K562 (cell line): Measurements from ENCODE around the gene ARHGEF10L. TPM values are rescaled to one million over a fixed set of nuclear protein-coding genes. Genes with fewer than 3 reads are reported as not detected.

Experiments used
- CBX5 ChIP-seq: IDR thresholded peaks from 2 replicates; pipeline ENCODE4 v1.6.1; 2014; ENCODE audit warnings: low read depth, borderline replicate concordance
- CBX8 ChIP-seq: fragments of 200-600 bp; sonication (generic); IDR thresholded peaks from 2 replicates; pipeline ENCODE4 v1.6.1; 2012; ENCODE audit warnings: borderline replicate concordance, mixed run types, low read depth, mild to moderate bottlenecking, moderate library complexity, mixed read lengths, low read length, control low read depth, inconsistent platforms; ENCODE audit not compliant: poor library complexity, severe bottlenecking; ENCODE audit errors: extremely low read depth
- CHD2 ChIP-seq: IDR thresholded peaks from 2 replicates; pipeline ENCODE4 v1.6.1; 2011; ENCODE audit warnings: low read depth, low read length
- CXXC5 ChIP-seq: fragments of 250-450 bp; sonication (Bioruptor Pico); IDR thresholded peaks from 2 replicates; pipeline ENCODE4 v1.8.0; 2022; ENCODE audit warnings: inconsistent platforms, mild to moderate bottlenecking, moderate library complexity
- GATAD2A ChIP-seq: fragments of 450-650 bp; IDR thresholded peaks from 2 replicates; pipeline ENCODE4 v1.6.1; 2017
- KLF16 ChIP-seq: IDR thresholded peaks from 2 replicates; pipeline ENCODE4 v1.6.1; 2016; ENCODE audit warnings: antibody characterized with exemption
- NFE2 ChIP-seq: IDR thresholded peaks from 2 replicates; pipeline ENCODE4 v1.6.1; 2014; ENCODE audit warnings: antibody characterized with exemption, low read depth
- SMARCA5 ChIP-seq: fragments of 450-650 bp; IDR thresholded peaks from 2 replicates; pipeline ENCODE4 v1.6.1; 2016
- SMARCC2 ChIP-seq: fragments of 450-650 bp; IDR thresholded peaks from 2 replicates; pipeline ENCODE4 v1.6.1; 2017; ENCODE audit warnings: antibody characterized with exemption, moderate library complexity, mild to moderate bottlenecking, low read depth
- TCF7 ChIP-seq: sonication (generic); IDR thresholded peaks from 2 replicates; pipeline ENCODE4 v1.6.1; 2016; ENCODE audit warnings: antibody characterized with exemption, borderline replicate concordance
- ZFP1 ChIP-seq: fragments of 450-650 bp; formaldehyde crosslinking; IDR thresholded peaks from 2 replicates; pipeline ENCODE4 v1.4.0; 2020; ENCODE audit warnings: mild to moderate bottlenecking, mixed read lengths
- polyA plus RNA-seq, 8 experiments: library from polyadenylated mRNA; depleted of rRNA in 4 of 8; stranded (reverse) in 5 of 8; unstranded in 3 of 8; fragments of >200 nt; fragmentation: Nextera tagmentation in 2 of 8; fragmentation: Illumina TruSeq in 1 of 8; extraction: Ambion mirVana in 2 of 8; extraction: Trizol in 1 of 8; gene quantifications; 2 replicates each; pipeline versions ENCODE4 v1.2.1 to v1.2.3, GENCODE V29; 2011 to 2014; ENCODE audit warnings: inconsistent platforms in 1 of 8, missing spikeins in 1 of 8
- total RNA-seq, 7 experiments: library from RNA; depleted of rRNA in 6 of 7; stranded (reverse); fragments of >200 nt in 6 of 7; fragmentation: Illumina TruSeq in 2 of 7; extraction: Trizol in 2 of 7; gene quantifications; 2 replicates each; pipeline versions ENCODE4 v1.2.1 to v1.2.3, GENCODE V29; 2011 to 2021; ENCODE audit warnings: low replicate concordance in 1 of 7
- TF ChIP-seq, protein P1 (sequence below): fragments of 250-450 bp; sonication (Bioruptor Pico); IDR thresholded peaks from 2 replicates; pipeline ENCODE4 v1.5.0; 2021
- TF ChIP-seq, protein P2 (sequence below): sonication (generic); formaldehyde crosslinking; IDR thresholded peaks from 2 replicates; pipeline ENCODE4 v1.9.0; 2022; ENCODE audit warnings: mild to moderate bottlenecking, missing genetic modification reagents
- TF ChIP-seq, protein P3 (sequence below): fragments of 250-450 bp; sonication (Bioruptor Pico); IDR thresholded peaks from 2 replicates; pipeline ENCODE4 v1.8.0; 2022; ENCODE audit warnings: moderate library complexity, mild to moderate bottlenecking, inconsistent platforms
- TF ChIP-seq, protein P4 (sequence below): IDR thresholded peaks from 2 replicates; pipeline ENCODE4 v1.6.1; 2012; ENCODE audit warnings: low read depth, low read length, improper control_type of control experiment, borderline replicate concordance
- TF ChIP-seq, protein P5 (sequence below): fragments of 450-650 bp; IDR thresholded peaks from 2 replicates; pipeline ENCODE4 v1.6.1; 2014; ENCODE audit warnings: low read depth, mild to moderate bottlenecking, moderate library complexity, borderline replicate concordance
- TF ChIP-seq, protein P6 (sequence below): fragments of 250-450 bp; sonication (Bioruptor Pico); IDR thresholded peaks from 2 replicates; pipeline ENCODE4 v1.5.1; 2021; ENCODE audit warnings: mild to moderate bottlenecking
- TF ChIP-seq, protein P7 (sequence below): sonication (generic); formaldehyde crosslinking; IDR thresholded peaks from 2 replicates; pipeline ENCODE4 v1.8.1; 2023; ENCODE audit warnings: mild to moderate bottlenecking, missing genetic modification reagents, moderate library complexity

Gene ARHGEF10L
- total and polyA plus RNA-seq, 9 of the 15 experiments (the other 6 are each of a cell fraction or from before 2014, with no cell fraction given): 0.09 to 0.13 TPM; not detected in 7

DNA sequence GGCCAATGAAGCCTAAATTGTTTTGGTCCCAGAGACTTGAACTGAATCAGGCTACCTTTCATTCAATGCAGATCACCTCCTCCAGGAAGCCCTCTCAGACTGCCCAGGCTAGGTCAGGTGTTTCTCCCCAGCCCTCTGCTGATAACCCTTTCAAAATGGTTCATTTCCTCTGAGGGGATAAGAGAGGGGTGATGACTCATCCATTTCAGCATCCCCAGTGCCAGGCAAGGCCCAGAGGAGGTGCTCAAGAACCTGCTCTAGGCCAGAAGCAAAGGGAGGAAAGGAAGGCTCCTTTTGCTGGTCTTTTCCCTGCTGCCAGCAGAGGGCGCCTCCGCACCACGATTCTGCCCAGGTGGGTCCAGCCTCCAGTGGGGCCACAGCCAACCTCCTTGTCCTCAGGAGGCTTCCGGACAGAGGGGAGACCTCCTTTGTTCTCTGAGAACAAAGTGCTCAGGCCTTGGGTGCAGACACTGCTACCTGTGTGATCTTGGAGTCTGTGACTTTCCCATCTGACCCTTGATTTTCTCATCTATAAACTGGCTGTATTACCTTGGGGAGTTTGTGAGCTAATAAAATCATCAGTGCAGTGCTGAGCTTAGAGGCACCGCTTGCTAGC is 45.3 kb upstream of the ARHGEF10L start (continued):
- TF ChIP-seq, protein P1, sequence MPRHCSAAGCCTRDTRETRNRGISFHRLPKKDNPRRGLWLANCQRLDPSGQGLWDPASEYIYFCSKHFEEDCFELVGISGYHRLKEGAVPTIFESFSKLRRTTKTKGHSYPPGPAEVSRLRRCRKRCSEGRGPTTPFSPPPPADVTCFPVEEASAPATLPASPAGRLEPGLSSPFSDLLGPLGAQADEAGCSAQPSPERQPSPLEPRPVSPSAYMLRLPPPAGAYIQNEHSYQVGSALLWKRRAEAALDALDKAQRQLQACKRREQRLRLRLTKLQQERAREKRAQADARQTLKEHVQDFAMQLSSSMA (CRISPR knock-in tag): no peak
- TF ChIP-seq, protein P2, sequence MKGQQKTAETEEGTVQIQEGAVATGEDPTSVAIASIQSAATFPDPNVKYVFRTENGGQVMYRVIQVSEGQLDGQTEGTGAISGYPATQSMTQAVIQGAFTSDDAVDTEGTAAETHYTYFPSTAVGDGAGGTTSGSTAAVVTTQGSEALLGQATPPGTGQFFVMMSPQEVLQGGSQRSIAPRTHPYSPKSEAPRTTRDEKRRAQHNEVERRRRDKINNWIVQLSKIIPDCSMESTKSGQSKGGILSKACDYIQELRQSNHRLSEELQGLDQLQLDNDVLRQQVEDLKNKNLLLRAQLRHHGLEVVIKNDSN (CRISPR knock-in tag): 0 out of 2 replicates have a peak, but pooled peaks have one; percentile 26
- 0 out of 2 replicates have a peak, but pooled peaks have one; percentile 41 for TF ChIP-seq SMARCC2
- TF ChIP-seq, protein P3, sequence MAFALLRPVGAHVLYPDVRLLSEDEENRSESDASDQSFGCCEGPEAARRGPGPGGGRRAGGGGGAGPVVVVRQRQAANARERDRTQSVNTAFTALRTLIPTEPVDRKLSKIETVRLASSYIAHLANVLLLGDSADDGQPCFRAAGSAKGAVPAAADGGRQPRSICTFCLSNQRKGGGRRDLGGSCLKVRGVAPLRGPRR (CRISPR knock-in tag): no peak
- TF ChIP-seq GATAD2A: no peak
- no peak for TF ChIP-seq ZFP1 (CRISPR knock-in tag)
- TF ChIP-seq SMARCA5: peak; percentile 99
- peak; percentile 62; the same call in 1 of the 2 replicates for TF ChIP-seq KLF16
- TF ChIP-seq, protein P4, sequence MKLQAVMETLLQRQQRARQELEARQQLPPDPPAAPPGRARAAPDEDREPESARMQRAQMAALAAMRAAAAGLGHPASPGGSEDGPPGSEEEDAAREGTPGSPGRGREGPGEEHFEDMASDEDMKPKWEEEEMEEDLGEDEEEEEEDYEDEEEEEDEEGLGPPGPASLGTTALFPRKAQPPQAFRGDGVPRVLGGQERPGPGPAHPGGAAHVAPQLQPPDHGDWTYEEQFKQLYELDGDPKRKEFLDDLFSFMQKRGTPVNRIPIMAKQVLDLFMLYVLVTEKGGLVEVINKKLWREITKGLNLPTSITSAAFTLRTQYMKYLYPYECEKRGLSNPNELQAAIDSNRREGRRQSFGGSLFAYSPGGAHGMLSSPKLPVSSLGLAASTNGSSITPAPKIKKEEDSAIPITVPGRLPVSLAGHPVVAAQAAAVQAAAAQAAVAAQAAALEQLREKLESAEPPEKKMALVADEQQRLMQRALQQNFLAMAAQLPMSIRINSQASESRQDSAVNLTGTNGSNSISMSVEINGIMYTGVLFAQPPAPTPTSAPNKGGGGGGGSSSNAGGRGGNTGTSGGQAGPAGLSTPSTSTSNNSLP: no peak; the same call in 1 of the 2 replicates
- TF ChIP-seq, protein P5, sequence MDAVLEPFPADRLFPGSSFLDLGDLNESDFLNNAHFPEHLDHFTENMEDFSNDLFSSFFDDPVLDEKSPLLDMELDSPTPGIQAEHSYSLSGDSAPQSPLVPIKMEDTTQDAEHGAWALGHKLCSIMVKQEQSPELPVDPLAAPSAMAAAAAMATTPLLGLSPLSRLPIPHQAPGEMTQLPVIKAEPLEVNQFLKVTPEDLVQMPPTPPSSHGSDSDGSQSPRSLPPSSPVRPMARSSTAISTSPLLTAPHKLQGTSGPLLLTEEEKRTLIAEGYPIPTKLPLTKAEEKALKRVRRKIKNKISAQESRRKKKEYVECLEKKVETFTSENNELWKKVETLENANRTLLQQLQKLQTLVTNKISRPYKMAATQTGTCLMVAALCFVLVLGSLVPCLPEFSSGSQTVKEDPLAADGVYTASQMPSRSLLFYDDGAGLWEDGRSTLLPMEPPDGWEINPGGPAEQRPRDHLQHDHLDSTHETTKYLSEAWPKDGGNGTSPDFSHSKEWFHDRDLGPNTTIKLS: peak; percentile 84; the same call in 1 of the 2 replicates
- peak; percentile 83 for TF ChIP-seq NFE2
- TF ChIP-seq CXXC5 (CRISPR knock-in tag): 0 out of 2 replicates have a peak, but pooled peaks have one; percentile 25
- TF ChIP-seq, protein P6, sequence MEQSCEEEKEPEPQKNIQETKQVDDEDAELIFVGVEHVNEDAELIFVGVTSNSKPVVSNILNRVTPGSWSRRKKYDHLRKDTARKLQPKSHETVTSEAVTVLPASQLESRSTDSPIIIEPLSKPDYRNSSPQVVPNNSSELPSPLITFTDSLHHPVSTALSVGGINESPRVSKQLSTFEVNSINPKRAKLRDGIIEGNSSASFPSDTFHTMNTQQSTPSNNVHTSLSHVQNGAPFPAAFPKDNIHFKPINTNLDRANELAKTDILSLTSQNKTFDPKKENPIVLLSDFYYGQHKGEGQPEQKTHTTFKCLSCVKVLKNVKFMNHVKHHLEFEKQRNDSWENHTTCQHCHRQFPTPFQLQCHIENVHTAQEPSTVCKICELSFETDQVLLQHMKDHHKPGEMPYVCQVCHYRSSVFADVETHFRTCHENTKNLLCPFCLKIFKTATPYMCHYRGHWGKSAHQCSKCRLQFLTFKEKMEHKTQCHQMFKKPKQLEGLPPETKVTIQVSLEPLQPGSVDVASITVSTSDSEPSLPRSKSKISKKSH (CRISPR knock-in tag): no peak
- TF ChIP-seq, protein P7, sequence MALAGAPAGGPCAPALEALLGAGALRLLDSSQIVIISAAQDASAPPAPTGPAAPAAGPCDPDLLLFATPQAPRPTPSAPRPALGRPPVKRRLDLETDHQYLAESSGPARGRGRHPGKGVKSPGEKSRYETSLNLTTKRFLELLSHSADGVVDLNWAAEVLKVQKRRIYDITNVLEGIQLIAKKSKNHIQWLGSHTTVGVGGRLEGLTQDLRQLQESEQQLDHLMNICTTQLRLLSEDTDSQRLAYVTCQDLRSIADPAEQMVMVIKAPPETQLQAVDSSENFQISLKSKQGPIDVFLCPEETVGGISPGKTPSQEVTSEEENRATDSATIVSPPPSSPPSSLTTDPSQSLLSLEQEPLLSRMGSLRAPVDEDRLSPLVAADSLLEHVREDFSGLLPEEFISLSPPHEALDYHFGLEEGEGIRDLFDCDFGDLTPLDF (CRISPR knock-in tag): no peak
- TF ChIP-seq CHD2: 0 out of 2 replicates have a peak, but pooled peaks have one; percentile 26
- TF ChIP-seq CBX8: no peak
- TF ChIP-seq CBX5: no peak
- TF ChIP-seq TCF7: no peak
